HepG2 (cell line): ENCODE measurements around the gene HMGB2. TPM values are rescaled to one million over a fixed set of nuclear protein-coding genes. Genes with fewer than 3 reads are reported as not detected.

Experiments used
- ASH2L ChIP-seq: fragments of 300-600, 200-600 bp; sonication (generic); IDR thresholded peaks from 2 replicates; pipeline ENCODE4 v1.7.0; 2017; ENCODE audit warnings: low read depth, mild to moderate bottlenecking, moderate library complexity, mixed read lengths, low read length; ENCODE audit not compliant: insufficient read length
- FOXA3 ChIP-seq: IDR thresholded peaks from 2 replicates; pipeline ENCODE4 v1.6.1; 2016; ENCODE audit warnings: missing genetic modification reagents, missing compliant biosample characterization
- FOXJ3 ChIP-seq: sonication (generic); formaldehyde crosslinking; IDR thresholded peaks from 2 replicates; pipeline ENCODE4 v1.4.0; 2020; ENCODE audit warnings: missing genetic modification reagents, mild to moderate bottlenecking, borderline replicate concordance
- HHEX ChIP-seq: IDR thresholded peaks from 2 replicates; pipeline ENCODE4 v1.6.1; 2016; ENCODE audit warnings: control low read depth
- HNRNPLL ChIP-seq: fragments of 200-400 bp; formaldehyde crosslinking; IDR thresholded peaks from 2 replicates; pipeline ENCODE4 v1.6.1; 2017; ENCODE audit warnings: mild to moderate bottlenecking, low read depth, low read length; ENCODE audit not compliant: poor library complexity, severe bottlenecking
- HOXA9 ChIP-seq: sonication (generic); formaldehyde crosslinking; IDR thresholded peaks from 2 replicates; pipeline ENCODE4 v1.8.1; 2022; ENCODE audit warnings: missing genetic modification reagents, mild to moderate bottlenecking, moderate library complexity, borderline replicate concordance
- PCBP1 ChIP-seq: fragments of 200-400 bp; formaldehyde crosslinking; IDR thresholded peaks from 2 replicates; pipeline ENCODE4 v1.6.1; 2017; ENCODE audit warnings: mild to moderate bottlenecking, low read depth, low read length, borderline replicate concordance
- PCBP2 ChIP-seq: fragments of 200-400 bp; formaldehyde crosslinking; optimal IDR thresholded peaks from 2 replicates; pipeline ENCODE3; 2018; ENCODE audit warnings: low read length, low read depth; ENCODE audit not compliant: poor library complexity, severe bottlenecking
- RFX1 ChIP-seq: fragments of 450-650 bp; IDR thresholded peaks from 2 replicates; pipeline ENCODE4 v1.6.1; 2017
- TCF12 ChIP-seq, 2 experiments: fragments of 450-650 bp in 1 of 2; sonication (generic) in 1 of 2; formaldehyde crosslinking in 1 of 2; IDR thresholded peaks; 2 replicates each; pipeline versions ENCODE4 v1.6.1 to v1.8.0; 2017 to 2022; ENCODE audit warnings: antibody characterized with exemption in 1 of 2, mild to moderate bottlenecking in 1 of 2, missing genetic modification reagents in 1 of 2, moderate library complexity in 1 of 2
- THAP11 ChIP-seq: IDR thresholded peaks from 2 replicates; pipeline ENCODE4 v1.6.1; 2016; ENCODE audit warnings: missing biosample characterization, missing genetic modification reagents
- UBTF ChIP-seq: sonication (generic); formaldehyde crosslinking; IDR thresholded peaks from 2 replicates; pipeline ENCODE4 v1.4.0; 2020; ENCODE audit warnings: mild to moderate bottlenecking, missing genetic modification reagents
- ZFP36 ChIP-seq: fragments of 150-350 bp; IDR thresholded peaks from 2 replicates; pipeline ENCODE4 v1.6.1; 2018; ENCODE audit warnings: borderline replicate concordance, low read length, low read depth; ENCODE audit not compliant: partially characterized antibody
- ZFYVE20 ChIP-seq: sonication (generic); formaldehyde crosslinking; IDR thresholded peaks from 2 replicates; pipeline ENCODE4 v1.8.0; 2023; ENCODE audit warnings: low read depth, mild to moderate bottlenecking, moderate library complexity, missing genetic modification reagents, borderline replicate concordance
- ZNF318 ChIP-seq: sonication (generic); formaldehyde crosslinking; IDR thresholded peaks from 2 replicates; pipeline ENCODE4 v1.4.0; 2020; ENCODE audit warnings: mild to moderate bottlenecking, missing genetic modification reagents
- ZNF33B ChIP-seq: sonication (generic); formaldehyde crosslinking; IDR thresholded peaks from 2 replicates; pipeline ENCODE4 v1.5.1; 2020; ENCODE audit warnings: mild to moderate bottlenecking, missing genetic modification reagents
- ZNF350 ChIP-seq: sonication (generic); formaldehyde crosslinking; IDR thresholded peaks from 2 replicates; pipeline ENCODE4 v1.4.0; 2020; ENCODE audit warnings: mild to moderate bottlenecking, low read depth, missing genetic modification reagents, borderline replicate concordance
- ZNF615 ChIP-seq: sonication (generic); formaldehyde crosslinking; IDR thresholded peaks from 2 replicates; pipeline ENCODE4 v1.5.0; 2020; ENCODE audit warnings: mild to moderate bottlenecking, missing genetic modification reagents, borderline replicate concordance
- polyA plus RNA-seq, 8 experiments: library from polyadenylated mRNA; depleted of rRNA in 3 of 8; stranded (reverse) in 7 of 8; unstranded in 1 of 8; fragments of >200 nt; fragmentation: Illumina TruSeq in 4 of 8; extraction: Trizol in 4 of 8; gene quantifications; 2 replicates each; pipeline versions ENCODE4 v1.2.1 to v1.2.3, GENCODE V29; 2011 to 2016; ENCODE audit warnings: low read depth in 4 of 8, missing spikeins in 1 of 8, mixed read lengths in 1 of 8; ENCODE audit not compliant: insufficient read depth in 1 of 8
- total RNA-seq, 5 experiments: library from RNA; depleted of rRNA; stranded (reverse); fragments of >200 nt; fragmentation: Illumina TruSeq; extraction: Trizol; gene quantifications; 2 replicates each; pipeline ENCODE4 v1.2.3, GENCODE V29; 2016; ENCODE audit warnings: low read depth in 1 of 5

The HMGB2 gene
- total and polyA plus RNA-seq, 2 of the 13 experiments (the other 11 are each of a cell fraction or from before 2014, with no cell fraction given): 90.5 to 332 TPM

- no peak for TF ChIP-seq ZNF318 (CRISPR knock-in tag)
- TF ChIP-seq HOXA9 (CRISPR knock-in tag): peak; percentile 11; the same call in 1 of the 2 replicates
- TF ChIP-seq UBTF (CRISPR knock-in tag): peak; percentile 43; the same call in 1 of the 2 replicates
- no peak for TF ChIP-seq PCBP1
- peak; percentile 70 for TF ChIP-seq HNRNPLL
- no peak for TF ChIP-seq ZNF350 (CRISPR knock-in tag)
- TF ChIP-seq FOXJ3: 0 out of 2 replicates have a peak, but pooled peaks have one; percentile 23
- TF ChIP-seq HHEX (CRISPR knock-in tag): no peak
- no peak for TF ChIP-seq PCBP2
- TF ChIP-seq ZFP36: no peak
- TF ChIP-seq FOXA3 (CRISPR knock-in tag): 0 out of 2 replicates have a peak, but pooled peaks have one; percentile 39
- no peak for TF ChIP-seq ZFYVE20
- TF ChIP-seq ZNF615 (CRISPR knock-in tag): no peak
- TF ChIP-seq RFX1: no peak
- no peak for TF ChIP-seq ZNF33B (CRISPR knock-in tag)
- TF ChIP-seq ASH2L: peak; percentile 38
- no peak for TF ChIP-seq TCF12 (IDR thresholded peaks at IDR 0.05)
- TF ChIP-seq TCF12 (CRISPR knock-in tag; IDR thresholded peaks at IDR 0.05): peak; percentile 41; the same call in 1 of the 2 replicates
- TF ChIP-seq THAP11 (CRISPR knock-in tag): 0 out of 2 replicates have a peak, but pooled peaks have one; percentile 10
Measured at GRCh38 chr4:173334891-173335752, 964 bp upstream of the HMGB2 start (continued).
